Stimulated activated CD4-positive, alpha-beta T cell treated with anti-CD3 and anti-CD28 coated beads, TNF-alpha, amount 100 ng/mL, for 24 hours (primary cell): ENCODE measurements around the gene LIMS2.

ENCODE experiments used
- DNase-seq, 3 experiments: peaks; one replicate each; pipeline ENCODE4 v3.0.0-alpha.2; 2020; ENCODE audit warnings: low read depth in 3 of 3

Gene LIMS2

DNA sequence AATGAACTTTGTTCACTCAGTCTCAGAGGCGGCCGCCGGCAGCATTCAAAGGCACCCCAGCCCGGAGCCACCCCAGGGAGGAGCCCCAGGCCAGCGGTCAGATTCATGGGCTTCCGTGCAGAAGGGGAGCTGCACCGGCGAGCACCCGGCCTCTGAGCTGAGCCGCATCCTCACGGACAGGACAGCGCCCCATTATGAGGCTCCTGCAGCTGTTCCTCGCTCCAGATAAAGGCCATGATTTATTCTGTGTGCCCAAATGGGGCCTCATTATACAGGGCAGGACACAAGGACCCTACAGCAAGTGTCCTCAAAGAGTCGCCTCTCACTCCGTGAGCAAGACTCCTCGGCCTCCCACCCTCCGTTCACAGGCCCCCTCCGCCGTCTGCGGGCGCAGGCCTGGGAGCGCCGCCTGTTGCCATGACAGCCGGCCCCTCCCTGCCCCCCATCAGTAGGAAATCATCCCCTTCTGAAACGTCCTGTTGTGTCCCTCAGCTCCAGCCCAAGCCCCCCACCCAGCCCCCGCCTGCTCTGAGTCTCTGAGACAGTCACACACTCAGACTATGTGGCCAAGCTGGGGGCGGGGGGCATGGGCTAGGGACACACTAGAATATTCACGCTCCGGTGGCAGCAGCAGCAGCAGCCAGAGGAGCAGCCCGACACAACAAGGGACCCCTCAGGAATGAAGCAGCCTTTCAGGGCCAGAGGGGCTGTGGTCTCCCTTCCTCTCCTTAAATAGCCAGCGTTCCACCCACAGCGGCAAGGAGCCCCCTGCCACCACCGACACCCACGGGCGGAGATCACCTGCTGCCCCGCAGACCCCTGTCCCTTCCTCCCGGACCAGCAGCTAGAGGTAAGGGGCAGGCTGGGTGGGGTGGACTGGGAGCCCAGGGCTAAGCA, 29.7 kb downstream of the LIMS2 start, which contains the start of gene GPR17:
Gene GPR17 (plus strand): TSS at position 759 of the 897 bp plus-strand sequence. CDS start 4,583 bp downstream, outside the sequence.
- DNase-seq = no peak

DNA sequence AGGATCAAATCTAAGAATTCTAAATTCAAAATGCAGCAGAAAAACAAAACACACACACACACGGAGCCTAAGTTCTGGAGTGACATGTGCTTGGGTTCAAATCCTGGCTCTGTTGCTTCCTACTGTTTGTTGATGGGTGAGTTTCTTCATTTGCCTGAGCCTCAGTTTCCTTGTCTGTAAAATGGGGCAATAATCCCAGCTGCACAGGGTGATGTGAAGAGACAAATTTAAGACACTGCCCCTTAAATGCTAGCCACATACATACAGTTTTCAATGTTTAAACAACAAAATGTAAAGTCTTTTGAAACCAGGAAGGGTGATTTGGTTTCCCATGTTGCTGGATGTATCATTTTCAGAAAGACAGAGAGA, 30.3 kb downstream of the LIMS2 start:
- DNase-seq = no peak

DNA sequence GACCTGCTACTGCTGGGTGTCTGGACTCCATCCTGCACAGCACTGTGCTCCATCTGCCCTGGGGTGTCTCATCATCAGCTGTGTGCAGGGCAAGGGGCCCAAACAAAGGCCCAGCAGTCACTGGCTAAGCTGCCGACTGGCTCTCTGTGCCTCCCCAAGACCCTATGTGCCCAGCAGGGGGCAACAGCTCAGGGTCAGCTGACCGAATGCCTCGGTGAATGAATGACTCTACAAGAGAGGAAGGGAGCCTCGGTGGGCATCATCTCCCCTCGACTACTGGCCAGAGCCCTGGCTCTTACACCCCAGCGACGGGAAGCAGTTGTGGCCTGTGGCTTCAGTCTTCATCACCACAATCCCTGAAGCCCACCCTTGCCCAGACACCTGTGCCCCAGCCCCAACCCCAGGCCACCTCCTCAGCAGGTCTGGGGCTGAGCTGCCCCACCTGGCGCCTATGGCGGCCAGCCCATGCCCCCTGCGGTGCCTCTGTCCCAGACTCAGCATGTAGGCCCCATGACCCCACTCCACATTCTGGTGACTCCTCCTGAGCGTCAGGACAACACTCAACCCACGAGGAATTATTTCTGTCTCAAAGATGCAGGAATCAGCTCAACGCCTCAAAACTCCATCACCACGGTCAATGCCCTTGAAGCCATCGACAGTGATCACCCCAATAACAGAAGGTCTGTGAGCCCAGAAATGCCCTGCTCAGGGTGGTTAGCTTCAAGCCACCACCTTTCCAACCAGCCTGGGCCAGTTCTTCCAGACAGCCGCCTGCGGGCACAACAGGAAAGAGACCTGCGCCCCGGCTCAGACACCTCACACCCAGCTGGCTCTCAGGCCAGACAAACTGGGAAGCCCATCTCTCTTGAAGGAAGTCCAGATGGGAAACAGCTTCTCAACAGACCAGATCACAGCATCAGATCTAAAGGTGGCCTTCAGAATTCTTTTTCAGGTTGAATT, 31.0 kb downstream of the LIMS2 start:
- no peak for DNase-seq

DNA sequence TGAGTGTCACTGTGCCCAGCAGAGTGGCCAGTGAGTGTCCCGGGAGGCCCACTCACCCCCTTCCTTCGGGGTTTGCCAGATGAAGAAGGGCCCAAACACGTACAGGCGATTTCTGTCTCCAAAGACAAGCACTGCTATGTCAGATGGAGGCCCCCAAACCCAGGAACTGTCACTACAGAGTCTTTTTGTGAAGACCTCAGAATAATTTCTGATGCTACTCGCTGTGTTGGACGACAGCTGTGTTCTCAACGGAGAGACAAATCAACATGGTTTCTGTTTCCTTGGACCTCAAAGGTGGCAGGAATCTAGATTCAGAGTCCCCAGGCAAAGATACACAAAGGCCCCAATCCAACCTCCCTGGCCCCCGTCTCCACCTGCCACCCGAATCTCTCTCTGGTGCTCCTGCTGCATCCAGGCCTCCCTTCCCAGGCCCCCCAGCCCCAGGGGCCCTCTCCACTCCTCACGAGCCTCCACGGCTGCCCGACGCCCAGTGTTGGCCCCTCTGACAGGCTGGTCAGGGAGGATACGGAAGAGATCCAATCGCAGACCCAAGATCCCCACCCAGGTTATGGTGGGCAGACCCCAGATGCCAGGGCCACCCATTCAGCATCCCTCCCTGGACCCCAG, 31.8 kb downstream of the LIMS2 start:
- DNase-seq = no peak

DNA sequence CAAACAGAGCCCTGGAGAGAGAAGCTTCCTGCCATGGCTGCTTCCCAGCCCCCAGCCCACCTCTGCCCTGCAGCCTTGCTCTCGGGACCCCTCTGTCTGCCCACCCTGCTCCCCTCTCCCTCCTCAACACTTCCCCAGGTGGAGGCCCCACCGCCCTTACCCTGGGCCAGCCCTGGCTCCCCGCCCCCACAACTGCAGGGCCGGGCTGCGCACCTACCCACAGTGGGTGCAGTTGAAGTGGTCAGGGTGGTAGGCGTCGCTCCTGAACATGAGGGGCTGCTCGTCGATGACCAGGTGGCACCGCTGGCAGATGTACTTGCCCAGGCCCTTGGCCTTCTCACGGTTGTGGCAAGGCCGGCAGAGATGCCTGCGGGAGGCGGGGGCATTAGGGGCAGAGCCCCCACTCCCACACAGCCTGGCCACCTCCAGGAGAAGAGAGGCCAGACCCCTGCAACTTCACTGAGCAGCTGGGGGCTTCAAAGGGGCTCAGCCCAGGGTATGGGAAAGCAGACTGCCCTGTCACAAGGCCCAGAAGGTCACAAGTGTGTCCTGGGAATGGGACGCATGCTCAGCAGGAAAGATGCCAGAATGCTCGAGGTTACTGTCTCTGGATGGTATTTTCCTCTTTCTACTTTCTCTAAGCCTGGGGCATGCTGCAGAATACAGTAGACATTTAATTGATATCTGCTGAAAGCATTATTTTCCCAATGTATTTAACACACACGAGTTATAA, 32.5 kb downstream of the LIMS2 start:
- DNase-seq = no peak

DNA sequence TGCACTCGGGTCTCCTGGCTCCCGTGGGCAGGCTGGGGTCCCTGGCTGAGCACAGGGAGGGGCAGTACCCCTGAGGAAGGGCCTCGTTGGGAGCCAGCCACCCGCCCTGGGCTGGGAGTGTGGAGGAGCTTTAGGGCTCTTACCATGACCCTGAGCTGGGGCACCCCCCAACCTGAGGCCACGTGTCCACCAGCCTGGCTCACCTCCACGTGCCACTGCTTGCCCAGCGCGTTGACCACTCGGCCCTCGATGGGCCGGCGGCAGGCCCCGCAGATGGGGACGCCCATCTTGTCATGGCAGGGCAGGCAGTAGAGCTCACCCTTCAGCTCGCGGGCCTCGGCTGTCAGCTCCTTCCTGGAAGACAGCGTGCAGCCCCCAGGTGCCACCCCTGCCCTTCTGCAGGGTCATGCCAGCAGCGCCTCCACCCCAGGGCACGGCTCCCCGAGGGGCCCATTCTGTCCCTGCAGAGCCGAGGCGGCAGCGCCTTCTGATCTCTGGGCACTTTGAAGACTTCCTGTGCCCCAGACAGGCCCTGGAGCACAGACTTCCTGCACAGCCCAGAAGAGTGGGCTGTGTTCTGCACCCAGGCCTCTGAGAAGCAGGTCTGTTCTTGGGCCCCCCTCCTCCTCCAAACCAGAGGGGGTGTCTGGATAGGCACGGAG, 33.4 kb downstream of the LIMS2 start:
- DNase-seq = peak in 1 of 3 experiments; percentile 40

DNA sequence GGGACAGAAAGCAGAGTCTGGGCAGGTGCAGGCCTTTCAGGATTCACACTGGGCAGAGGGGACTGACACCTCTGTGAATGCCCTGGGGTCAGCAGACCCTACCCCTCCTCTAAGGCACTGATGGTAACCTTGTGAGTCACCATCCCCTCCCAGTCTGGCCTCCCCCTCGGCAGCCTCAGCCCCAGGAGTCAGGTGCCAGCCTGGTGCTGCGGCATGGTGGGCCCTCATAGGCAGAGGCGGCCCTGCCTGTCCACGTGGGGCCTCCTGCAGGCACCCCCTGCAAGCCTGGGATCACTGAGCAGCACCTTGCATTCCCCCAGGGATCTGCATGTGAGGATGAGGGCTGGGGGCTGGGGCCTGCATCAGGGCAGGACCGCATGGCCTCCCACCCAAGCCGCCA, 34.2 kb downstream of the LIMS2 start:
- no peak for DNase-seq

DNA sequence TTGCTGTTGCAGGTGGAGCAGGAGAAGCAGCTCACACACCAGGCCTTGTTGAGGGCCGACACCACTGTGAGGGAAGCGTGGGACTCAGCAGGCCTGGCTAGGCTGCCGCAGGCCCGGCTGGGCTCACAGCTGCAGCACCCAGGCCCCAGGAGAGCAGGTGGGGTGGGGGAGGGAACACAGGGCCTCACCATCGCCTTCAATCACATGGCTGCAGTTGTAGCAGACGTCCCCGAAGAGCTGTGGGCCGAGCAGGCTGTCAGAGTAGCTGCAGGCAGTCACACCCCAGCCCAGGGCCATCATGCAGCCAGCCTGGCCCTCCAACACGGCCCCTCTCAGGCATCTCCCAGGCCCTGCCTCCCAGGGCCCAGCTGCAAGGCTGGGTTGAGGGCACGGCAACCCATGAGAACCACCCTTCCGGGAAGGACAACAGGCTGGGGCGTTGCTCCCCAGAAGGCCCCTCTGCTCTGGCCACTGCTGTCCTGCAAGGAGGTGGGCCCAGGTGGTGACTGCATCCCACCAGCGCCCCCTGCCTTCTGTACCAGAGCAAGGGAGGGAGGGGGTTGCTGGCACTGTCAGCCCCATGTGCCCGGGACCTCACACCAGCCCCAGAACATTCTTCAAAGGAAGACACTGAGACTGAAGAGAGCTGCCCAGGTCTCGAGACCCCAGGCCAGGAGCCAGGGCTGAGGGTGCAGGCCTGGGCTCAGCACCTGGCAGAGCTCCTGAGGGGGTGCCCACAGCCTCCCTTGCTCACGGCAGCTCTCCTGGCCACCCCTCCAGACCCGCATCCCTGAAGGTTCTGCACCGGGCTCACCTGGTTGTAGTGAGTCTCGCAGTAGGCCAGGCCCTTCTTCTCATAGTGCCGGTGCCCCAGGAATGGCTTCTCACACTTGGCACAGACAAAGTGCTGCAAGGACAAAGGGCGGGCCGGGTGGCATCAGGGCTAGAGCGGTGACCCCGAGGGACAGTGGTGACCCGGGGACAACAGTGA, 35.0 kb downstream of the LIMS2 start:
- peak in 1 of 3 experiments; percentile 29 for DNase-seq

DNA sequence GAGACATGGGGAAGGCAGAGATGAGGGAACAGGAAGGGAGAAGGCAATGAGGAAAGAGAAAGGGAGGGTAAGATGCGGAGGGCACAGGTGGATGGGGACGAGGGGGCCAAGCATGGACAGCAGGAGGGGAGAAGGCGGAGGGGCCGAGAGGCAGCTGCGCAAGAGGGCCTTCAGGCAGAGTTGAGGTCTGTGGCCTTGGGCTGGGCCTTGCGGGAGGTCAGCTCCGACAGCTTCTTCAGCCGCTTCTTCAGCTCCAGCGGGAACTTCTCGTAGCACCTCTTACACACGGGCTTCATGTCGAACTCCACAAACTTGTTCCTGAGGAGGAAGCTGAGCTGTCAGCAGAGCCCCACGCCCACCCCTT, 36.2 kb downstream of the LIMS2 start:
- no peak for DNase-seq

DNA sequence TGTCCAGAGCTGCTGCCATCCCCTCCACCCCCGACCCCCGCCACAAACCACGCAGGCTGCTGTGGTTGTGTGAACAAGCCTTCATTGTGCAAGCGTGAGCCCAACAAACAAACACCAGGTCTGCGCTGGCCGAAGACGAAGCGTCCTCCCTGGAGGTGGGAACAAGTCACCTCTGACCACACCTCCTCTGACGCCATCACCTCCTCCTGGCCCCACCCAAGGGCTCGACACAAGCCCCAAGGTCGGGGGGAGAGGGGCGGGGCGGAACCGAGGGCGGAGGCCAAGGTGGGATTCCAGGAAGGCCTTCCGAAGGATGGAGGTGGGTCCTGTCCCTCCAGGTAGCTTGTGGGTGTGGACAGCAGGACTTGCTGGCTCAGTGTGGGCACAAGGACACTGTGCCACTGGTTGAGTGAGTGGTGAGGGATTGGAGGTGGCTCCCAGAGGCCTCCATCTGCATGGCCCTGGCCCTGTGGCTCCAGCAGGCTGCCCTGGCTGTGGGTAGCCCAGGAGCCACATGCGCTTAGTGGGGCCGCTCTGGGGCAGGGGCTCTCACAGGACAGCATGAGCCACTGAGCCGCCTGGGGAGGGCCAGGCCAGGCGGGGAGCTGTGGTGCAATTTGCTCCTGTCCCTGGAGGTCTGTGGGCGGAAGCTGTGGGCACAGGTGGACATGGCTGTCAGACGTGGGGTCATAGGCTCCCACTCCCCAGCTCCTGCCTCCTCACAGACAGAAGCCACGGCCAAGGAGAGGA, 36.8 kb downstream of the LIMS2 start:
- no peak for DNase-seq

DNA sequence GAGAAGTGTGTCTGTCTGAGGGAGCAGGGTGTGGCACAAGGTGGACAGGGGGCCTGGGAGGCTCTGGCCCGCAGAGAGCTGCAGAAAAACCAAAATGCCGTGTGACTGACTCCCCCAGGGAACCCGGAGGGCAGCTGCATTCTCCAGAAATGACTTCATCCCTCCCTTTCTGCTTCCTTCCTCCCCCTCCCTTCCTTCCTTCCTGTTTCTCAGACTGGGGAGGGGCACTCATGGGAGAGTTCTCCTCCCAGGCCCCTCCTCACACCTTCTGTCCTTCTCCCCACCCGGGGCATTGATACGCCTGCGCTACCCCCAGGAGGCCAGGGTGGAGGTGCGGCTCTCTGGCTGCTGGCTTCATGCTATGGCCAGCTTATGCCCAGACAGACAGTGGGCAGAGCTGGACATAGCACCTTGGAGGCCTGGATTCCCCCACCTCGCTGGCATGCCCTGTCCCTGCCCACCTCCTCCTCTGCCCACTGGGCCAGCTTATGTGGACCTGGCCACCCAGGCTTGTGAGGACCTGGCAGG, 37.5 kb downstream of the LIMS2 start:
- DNase-seq = no peak

DNA sequence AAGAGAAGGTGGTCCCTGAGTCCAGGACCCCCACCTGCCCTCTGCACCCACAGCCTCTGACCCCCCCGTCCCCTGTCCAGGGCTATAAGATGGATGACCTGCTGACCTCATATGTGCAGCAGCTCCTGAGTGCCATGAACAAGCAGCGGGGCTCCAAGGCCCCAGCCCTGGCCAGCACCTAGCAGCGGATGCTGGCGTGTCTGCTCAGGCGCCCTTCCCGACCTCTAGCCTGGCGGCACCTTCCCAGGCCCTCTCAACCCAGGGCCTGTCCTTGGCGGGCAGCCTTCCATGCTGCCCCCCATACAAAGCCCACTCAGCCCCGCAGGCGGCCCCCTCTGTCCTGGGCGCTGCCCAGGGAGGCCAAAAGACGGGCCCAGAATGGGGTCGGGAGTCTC, 38.1 kb downstream of the LIMS2 start:
- no peak for DNase-seq

DNA sequence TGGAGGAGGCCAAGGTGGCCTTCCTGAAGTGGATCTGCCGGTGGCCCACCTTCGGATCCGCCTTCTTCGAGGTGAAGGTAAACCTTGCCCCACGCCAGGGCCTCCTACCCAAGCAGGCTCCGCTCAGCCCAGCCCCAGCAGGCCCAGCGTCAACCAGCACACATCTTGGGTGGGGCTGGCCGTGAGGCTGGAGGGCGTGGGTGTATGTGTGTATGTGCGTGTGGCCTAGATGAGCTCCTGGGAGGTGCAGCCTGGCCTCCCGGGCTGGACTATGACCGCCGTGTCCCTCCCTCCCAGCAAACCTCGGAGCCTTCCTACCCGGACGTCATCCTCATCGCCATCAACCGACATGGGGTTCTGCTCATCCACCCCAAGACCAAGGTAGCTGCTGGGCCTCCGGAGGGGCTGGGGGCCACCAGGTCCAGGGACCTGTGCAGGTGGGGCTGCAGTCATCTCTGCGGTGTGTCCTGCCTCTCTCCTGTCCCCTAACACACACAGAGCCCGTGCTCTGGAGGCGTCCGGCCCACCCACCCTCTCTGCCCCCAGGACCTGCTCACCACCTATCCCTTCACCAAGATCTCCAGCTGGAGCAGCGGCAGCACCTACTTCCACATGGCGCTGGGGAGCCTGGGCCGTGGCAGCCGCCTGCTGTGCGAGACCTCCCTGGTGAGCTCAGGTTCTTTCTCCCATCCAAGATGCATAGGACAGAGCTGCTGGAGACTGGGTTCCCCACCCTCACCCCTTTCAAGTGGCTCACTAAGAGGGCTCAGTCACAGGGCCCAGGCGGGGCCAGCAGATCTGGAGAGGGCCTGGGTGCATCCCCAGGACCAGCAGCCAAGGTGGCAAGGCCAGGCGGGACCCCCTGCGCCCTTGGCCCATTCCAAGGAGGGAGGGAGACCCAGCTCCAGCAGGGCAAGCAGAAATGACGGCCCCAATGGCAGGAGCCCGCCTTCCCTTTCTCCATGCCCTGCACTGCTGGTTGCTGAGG, 38.8 kb downstream of the LIMS2 start:
- DNase-seq = no peak

DNA sequence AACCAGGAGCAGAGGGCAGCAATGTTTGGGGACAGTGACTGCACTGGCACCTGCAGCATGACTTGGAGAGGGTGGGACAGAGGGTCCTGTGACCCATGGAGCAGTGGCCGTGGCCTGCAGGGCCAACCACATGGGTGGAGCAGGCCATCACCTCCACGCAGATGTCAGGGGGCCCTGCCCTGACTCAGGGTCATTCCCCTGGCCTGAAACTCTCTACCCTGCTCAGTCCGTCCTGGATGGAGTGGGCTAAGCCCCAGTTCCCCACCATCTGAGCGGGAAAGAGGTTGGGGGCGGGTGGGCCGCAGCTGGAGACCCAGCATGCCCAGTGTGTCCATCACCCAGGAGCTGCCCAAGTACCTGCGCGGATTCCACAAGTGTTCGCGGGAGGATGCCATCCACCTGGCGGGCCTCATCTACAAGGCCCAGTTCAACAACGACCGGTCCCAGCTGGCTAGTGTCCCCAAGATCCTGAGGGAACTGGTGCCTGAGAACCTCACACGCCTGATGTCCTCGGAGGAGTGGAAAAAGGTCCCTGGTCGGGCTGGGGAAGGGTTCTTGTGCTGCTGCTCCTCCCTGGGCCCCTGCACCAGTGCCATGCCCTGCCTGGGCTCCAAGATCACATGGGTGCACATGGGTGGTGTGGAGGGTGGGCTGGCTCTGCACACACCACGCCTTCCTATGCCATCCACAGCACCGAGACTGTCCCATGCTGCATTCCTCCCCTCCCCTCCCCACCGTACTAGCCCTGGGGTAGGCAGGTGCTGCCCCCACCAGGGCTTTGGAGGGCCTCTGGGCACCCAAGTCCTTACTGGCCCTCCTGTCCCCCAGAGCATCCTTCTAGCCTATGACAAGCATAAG, 39.7 kb downstream of the LIMS2 start:
- no peak for DNase-seq

DNA sequence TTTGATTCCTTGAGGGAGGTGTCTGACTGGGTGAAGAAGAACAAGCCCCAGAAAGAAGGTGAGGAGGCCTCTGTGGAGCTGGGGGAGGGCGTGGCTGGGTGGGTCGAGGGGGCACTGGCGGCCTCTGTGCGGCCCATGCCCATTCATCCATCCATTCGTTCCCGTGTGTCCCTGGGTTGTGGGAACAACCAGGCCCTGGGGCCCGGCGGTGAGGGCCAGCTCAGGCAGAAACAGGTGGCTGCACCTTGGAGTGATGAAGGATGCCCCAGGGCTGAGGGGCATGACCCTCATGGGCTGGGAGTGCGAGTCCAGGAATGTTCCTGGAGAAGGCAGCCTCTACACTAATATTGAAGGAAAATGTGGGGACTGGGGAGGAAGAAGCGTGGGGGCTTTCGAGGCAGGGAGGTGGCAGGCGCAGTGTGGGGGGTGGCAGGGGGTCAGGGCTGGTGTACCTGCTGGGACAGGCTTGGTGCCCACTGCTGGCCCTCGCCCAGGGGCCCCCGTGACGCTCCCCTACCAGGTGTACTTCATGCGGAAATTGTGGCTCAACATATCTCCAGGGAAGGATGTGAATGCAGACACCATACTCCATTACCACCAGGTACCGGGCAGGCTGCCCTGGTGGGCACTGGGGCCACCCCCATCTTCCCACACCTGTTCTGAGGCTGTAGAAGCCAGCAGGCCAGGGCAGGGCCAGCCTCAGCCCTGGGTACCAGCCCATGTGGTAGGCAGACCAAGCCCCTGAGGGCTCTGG, 40.5 kb downstream of the LIMS2 start:
- no peak for DNase-seq
